HG03064 (cell line): Measurements from ENCODE around the gene PAQR6.

ENCODE experiments used
- ATAC-seq: cut with Tn5 transposase; IDR thresholded peaks from one replicate; pipeline ENCODE4 v1.9.1; 2021; ENCODE audit warnings: low read depth; ENCODE audit not compliant: unreplicated experiment

The PAQR6 gene

DNA sequence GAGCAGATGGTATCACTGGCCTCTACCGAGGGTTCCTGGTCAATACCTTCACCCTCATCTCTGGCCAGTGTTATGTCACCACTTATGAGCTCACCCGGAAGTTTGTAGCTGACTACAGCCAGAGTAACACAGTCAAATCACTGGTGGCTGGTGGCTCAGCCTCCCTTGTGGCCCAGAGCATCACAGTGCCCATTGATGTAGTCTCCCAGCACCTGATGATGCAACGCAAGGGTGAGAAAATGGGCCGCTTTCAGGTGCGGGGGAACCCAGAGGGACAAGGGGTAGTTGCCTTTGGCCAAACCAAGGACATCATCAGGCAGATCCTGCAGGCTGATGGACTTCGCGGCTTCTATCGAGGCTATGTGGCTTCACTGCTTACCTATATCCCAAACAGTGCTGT, 47.8 kb downstream of the PAQR6 start:
- no peak for ATAC-seq

DNA sequence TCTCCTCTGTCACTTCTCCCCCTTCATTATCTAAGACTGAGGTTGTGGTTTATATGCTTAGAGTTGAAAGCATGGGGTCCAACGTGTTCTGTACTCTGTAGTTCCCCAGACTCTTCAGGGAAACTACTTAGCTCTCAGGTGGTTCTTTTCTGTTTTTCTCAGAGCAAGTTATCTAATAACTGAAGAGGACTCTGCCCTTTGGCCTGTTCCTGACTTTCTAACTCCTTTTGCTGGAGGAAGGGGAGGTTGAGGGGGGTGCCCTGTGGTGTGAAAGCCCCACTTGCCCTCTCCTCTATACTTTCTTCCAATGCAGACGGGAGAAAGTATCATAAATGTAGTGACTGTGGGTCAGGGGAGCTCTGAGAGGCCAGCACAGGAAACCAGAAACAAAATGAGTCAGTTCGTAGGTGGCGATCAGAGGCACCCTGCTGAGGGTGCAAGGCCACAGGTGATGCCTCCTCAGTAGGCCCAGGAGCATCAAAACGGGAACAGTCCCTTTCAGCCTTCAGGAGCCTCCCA, 49.0 kb downstream of the PAQR6 start:
- no peak for ATAC-seq

DNA sequence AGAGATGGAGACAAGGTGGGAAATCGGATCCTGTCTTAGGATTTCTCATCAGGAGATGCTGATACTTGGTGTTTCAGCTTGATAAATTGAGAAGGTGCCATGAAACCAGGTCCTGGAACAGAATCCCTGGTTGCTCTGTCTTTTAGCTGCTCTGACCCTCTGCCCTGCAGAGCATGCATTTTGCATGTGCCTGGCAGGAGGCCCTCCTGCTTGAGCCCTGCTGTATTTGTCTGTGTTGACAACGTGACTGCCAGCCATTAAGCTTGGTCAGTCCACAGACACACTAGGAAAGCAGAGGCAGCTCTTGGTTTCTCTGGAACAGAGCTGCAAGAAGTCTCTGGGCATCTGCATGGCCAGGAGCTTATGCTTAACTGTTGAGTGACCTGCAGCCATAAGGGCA, 51.4 kb downstream of the PAQR6 start:
- no peak for ATAC-seq

DNA sequence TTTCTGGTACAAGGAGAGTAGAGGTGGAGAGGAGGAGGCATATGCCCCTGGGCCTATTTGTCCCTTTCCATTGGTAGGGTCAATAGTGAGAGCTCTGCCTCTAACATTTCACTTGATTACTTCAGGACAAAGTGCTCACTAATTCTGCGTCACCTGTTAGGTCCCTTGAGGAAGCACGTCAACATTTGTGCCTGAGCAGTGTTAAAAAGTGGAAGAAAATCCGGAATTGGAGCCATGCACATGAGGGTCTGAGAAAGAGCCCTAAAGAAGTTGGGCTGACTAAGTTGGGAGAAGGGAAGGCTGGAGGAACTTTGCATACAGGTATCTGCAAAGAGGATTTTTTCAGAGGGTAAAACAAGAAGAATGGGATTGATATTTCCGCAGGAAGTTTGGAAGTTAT, 52.0 kb downstream of the PAQR6 start:
- ATAC-seq = no peak

DNA sequence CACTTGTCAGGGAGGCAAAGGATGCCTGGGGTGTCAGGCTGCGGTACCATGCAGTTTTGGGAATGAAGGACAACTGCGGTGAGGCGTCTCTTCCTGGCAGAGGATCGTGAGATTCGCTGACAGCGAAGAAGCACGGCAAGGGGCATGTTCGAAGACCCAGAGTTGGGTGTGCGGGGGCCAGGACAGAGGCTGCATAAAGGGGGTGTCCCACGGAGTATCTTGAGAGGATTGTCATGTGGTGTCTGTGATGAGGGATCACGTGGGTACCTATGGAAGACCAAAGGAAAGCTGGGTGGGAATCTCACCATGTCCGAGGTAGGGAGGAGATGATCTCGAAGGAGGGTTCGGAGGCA, 53.6 kb downstream of the PAQR6 start:
- no peak for ATAC-seq

DNA sequence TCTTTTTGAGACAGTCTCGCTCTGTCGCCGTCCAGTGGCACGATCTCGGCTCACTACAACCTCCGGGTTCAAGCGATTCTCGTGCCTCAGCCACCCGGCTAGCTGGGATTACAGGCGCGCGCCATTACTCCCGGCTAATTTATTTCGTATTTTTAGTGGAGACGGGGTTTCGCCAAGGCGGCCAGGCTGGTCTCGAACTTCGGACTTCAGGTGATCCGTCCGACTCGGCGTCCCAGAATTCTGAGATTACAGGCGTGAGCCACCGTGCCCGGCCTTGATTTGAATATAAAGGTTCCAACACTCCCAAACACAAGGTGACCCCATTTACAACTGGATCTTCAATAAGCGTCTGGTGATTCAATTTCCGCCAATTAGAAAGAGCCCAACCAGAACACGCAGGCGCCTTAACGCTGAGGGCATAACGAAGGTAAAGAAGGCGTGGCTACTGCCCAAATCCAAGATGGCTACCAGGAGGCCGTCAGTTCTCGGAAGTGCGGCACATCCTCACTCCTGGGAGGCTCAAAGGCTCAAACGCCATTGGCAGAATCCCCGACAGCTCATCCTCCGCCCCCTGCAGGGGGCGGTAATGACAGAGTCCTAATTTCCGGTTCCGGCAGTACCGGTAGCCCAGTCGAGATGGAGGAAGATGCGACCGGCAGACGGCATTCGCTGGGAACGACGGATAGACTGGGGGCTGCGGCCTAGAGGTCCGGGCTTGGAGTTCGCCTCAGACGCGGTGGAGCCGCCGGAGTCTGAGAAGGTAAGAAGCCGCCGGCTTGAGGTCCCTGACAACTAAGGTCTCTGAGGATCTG, 54.2 kb downstream of the PAQR6 start, which contains the start of gene SLC25A44:
SLC25A44 (plus strand) TSS at position 617 of the 812 bp plus-strand sequence. CDS start 5,744 bp downstream, outside the sequence.
- peak; percentile 81 for ATAC-seq
